GM18520 (cell line): Measurements from ENCODE around the gene LCE1D.

ENCODE experiments used
- ATAC-seq: cut with Tn5 transposase; IDR thresholded peaks from one replicate; pipeline ENCODE4 v1.9.1; 2021; ENCODE audit not compliant: unreplicated experiment

The LCE1D gene

GRCh38 chr1:152811671-152812070, 15.2 kb downstream of the LCE1D start, which contains the start of gene LCE1B:
TSS of gene LCE1B (plus strand) at chr1:152811971. CDS start at chr1:152812447, 476 bp downstream.
- no peak for ATAC-seq

GRCh38 chr1:152817309-152817708, 20.8 kb downstream of the LCE1D start:
- no peak for ATAC-seq

- no peak for ATAC-seq
These were observed 26.8 kb downstream of the LCE1D start for GRCh38 chr1:152823294-152823693.

DNA sequence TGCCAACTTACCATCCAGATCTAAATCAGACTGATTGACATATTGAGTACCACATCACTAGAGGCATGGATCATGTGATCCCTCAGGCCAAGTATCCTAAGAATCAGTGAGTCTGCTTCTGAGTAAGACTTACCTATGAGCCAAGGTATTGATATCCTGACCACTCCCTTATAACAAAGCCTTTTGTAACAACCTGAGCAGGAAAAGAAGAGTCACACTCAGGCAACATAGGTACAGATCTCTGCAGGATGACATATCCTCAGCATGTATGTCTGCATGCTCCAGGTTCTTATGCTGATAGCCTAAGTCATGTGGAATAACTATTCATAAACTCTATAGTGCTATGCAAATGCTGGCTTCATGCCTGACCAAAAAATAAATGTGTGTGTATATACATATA, 28.4 kb downstream of the LCE1D start:
- ATAC-seq, result no peak

GRCh38 chr1:152827173-152827572, 30.7 kb downstream of the LCE1D start, which contains the start of gene LCE1A:
TSS of gene LCE1A (plus strand) at chr1:152827473. CDS start at chr1:152827473, 0 bp downstream.
- ATAC-seq, result no peak

GRCh38 chr1:152836870-152837269, 40.3 kb downstream of the LCE1D start:
- ATAC-seq, result no peak

DNA sequence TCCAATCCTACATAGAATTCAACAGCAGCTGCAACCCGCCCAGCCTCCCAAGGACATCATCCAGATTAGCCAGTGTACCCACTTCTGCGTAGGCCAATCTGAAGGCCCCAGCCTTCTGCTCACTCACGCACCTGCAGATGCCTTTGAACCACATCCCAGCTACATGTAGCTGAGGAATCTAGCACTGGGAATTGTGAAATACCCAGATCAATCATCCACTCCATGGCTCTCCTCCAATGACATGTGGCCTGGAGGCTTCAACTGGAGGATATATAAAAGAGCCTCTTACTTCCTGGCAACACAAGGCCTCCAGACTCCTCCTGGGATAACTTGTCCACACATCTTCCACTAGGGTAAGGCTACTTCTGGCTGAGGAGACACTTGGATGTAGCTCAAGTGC, 46.0 kb downstream of the LCE1D start, which contains the start of gene LCE6A:
LCE6A (plus strand) TSS at position 301 of the 400 bp plus-strand sequence. CDS start 665 bp downstream, outside the sequence.
- no peak for ATAC-seq
